ENCODE data around the gene STK11IP.
A peak's percentile ranks its signal among the peaks of the same experiment; 100 is the strongest.

The STK11IP gene

GRCh38 chr2:219622472-219622871, 24.8 kb downstream of the STK11IP start:
- Histone ChIP-seq H2BK120ac (ENCODE audit: low read depth, low read length) (no peak overlapping the region), H4K5ac (ENCODE audit: low read length) (no peak overlapping the region), H3K27me3 (ENCODE audit: insufficient read depth, low read length, poor library complexity) (no peaks in the 10 kb centered on the region), H3K18ac (ENCODE audit: low read length) (no peak overlapping the region), H3K36me3 (ENCODE audit: control insufficient read depth, insufficient read depth, low read length) (no peaks in the 10 kb centered on the region), H3K4me2 (ENCODE audit: low read length) (no peak overlapping the region), H3K79me2 (ENCODE audit: control insufficient read depth, insufficient read depth, low read length) (no peaks in the 10 kb centered on the region), H3K9ac (ENCODE audit: low read length) (no peak overlapping the region), H2AK5ac (ENCODE audit: low read length) (no peak overlapping the region), H3K23ac (ENCODE audit: low read length) (no peak overlapping the region), H3K79me1 (ENCODE audit: low read length) (no peaks in the 10 kb centered on the region), H2BK5ac (ENCODE audit: low read length) (no peak overlapping the region), H3K4ac (ENCODE audit: low read depth, low read length) (no peak overlapping the region), H3K4me3 (ENCODE audit: low read length) (no peak overlapping the region), H3K4me1 (ENCODE audit: control insufficient read depth, low read depth, low read length) (no peaks in the 10 kb centered on the region), H3K56ac (ENCODE audit: low read length) (no peak overlapping the region), H4K8ac (ENCODE audit: low read depth, low read length) (no peak overlapping the region), H2BK15ac (replicated peaks; ENCODE audit: low read depth) (no peak overlapping the region), H3K27ac (ENCODE audit: low read depth, low read length) (no peak overlapping the region)
- no CpG with 5 or more reads among the region's 2 CpGs for WGBS (ENCODE audit: extremely low coverage, insufficient coverage, low lambda C conversion rate)
- DNase-seq: no peak

DNA sequence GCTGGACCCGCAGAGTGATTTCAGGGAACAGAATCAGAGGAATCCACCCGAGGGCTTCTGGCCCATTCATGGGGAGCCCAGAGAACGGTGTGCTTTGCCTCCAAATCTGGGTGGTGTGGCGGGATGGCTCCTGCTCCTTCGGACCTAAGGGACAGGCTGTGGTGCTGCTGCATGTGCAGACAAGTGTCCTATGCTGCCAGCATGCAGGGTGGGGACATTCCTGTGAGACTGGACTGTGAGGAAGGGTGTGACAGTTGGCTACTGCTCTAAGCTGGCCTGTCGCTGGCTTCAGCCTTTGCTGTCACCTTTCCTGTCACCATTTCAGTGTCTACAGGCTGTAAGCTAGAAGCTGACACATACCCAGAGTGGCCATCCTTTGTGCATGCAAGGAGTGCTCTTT, 26.9 kb downstream of the STK11IP start:
- WGBS (ENCODE audit: extremely low coverage, insufficient coverage, low lambda C conversion rate): no CpG with 5 or more reads among the region's 6 CpGs
- H4K5ac ChIP-seq (ENCODE audit: low read length): no peak overlapping the region
- H4K8ac ChIP-seq (ENCODE audit: low read depth, low read length): no peak overlapping the region
- no peak overlapping the region for H3K56ac ChIP-seq (ENCODE audit: low read length)
- no peak overlapping the region for H2BK15ac ChIP-seq (replicated peaks; ENCODE audit: low read depth)
- no peaks in the 10 kb centered on the region for H3K4me1 ChIP-seq (ENCODE audit: control insufficient read depth, low read depth, low read length)
- no peak overlapping the region for H3K27ac ChIP-seq (ENCODE audit: low read depth, low read length)
- no peak overlapping the region for H3K4me3 ChIP-seq (ENCODE audit: low read length)
- no peak overlapping the region for H3K4ac ChIP-seq (ENCODE audit: low read depth, low read length)
- H3K18ac ChIP-seq (ENCODE audit: low read length): no peak overlapping the region
- no peak overlapping the region for H2AK5ac ChIP-seq (ENCODE audit: low read length)
- H3K9ac ChIP-seq (ENCODE audit: low read length): no peak overlapping the region
- H3K79me2 ChIP-seq (ENCODE audit: control insufficient read depth, insufficient read depth, low read length): no peaks in the 10 kb centered on the region
- no peak overlapping the region for H3K23ac ChIP-seq (ENCODE audit: low read length)
- H3K79me1 ChIP-seq (ENCODE audit: low read length): no peaks in the 10 kb centered on the region
- H3K36me3 ChIP-seq (ENCODE audit: control insufficient read depth, insufficient read depth, low read length): no peaks in the 10 kb centered on the region
- H2BK5ac ChIP-seq (ENCODE audit: low read length): no peak overlapping the region
- no peak overlapping the region for H2BK120ac ChIP-seq (ENCODE audit: low read depth, low read length)
- no peak overlapping the region for H3K4me2 ChIP-seq (ENCODE audit: low read length)
- DNase-seq: no peak
- no peaks in the 10 kb centered on the region for H3K27me3 ChIP-seq (ENCODE audit: insufficient read depth, low read length, poor library complexity)

- H4K8ac ChIP-seq (ENCODE audit: low read depth, low read length): no peak overlapping the region
- H2BK120ac ChIP-seq (ENCODE audit: low read depth, low read length): no peak overlapping the region
- no peaks in the 10 kb centered on the region for H3K79me1 ChIP-seq (ENCODE audit: low read length)
- no peak overlapping the region for H2AK5ac ChIP-seq (ENCODE audit: low read length)
- H4K5ac ChIP-seq (ENCODE audit: low read length): no peak overlapping the region
- H3K27me3 ChIP-seq (ENCODE audit: insufficient read depth, low read length, poor library complexity): no peaks in the 10 kb centered on the region
- no peak for DNase-seq
- no peak overlapping the region for H3K4me3 ChIP-seq (ENCODE audit: low read length)
- H3K56ac ChIP-seq (ENCODE audit: low read length): no peak overlapping the region
- no peaks in the 10 kb centered on the region for H3K79me2 ChIP-seq (ENCODE audit: control insufficient read depth, insufficient read depth, low read length)
- H3K23ac ChIP-seq (ENCODE audit: low read length): no peak overlapping the region
- no peak overlapping the region for H3K18ac ChIP-seq (ENCODE audit: low read length)
- no peaks in the 10 kb centered on the region for H3K4me1 ChIP-seq (ENCODE audit: control insufficient read depth, low read depth, low read length)
- H3K4me2 ChIP-seq (ENCODE audit: low read length): no peak overlapping the region
- H3K9ac ChIP-seq (ENCODE audit: low read length): no peak overlapping the region
- no peak overlapping the region for H3K4ac ChIP-seq (ENCODE audit: low read depth, low read length)
- no peak overlapping the region for H3K27ac ChIP-seq (ENCODE audit: low read depth, low read length)
- no peak overlapping the region for H2BK15ac ChIP-seq (replicated peaks; ENCODE audit: low read depth)
- H3K36me3 ChIP-seq (ENCODE audit: control insufficient read depth, insufficient read depth, low read length): no peaks in the 10 kb centered on the region
- no CpG with 5 or more reads among the region's 5 CpGs for WGBS (ENCODE audit: extremely low coverage, insufficient coverage, low lambda C conversion rate)
- H2BK5ac ChIP-seq (ENCODE audit: low read length): no peak overlapping the region
Observed at GRCh38 chr2:219625179-219625578, 27.5 kb downstream of the STK11IP start.

DNA sequence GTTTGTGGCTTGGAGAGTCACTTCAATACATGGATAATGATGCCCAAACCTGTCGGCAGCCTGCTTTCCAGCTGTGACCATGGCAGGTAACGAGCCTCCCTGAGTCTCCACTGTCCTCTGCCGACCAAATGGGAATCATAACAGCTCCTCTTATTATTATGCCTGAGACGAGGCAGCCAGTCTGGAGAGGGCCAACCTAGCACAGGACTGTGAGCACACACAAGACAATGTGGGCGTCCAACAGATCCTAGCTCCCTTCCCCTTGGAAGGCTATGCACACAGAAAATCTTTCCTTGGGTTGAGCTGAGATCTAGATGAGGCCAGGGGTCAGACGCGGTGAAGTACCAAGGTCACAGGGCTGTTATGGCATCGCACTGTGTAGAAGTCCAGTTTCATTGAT, 28.9 kb downstream of the STK11IP start:
- no CpG with 5 or more reads among the region's 8 CpGs for WGBS (ENCODE audit: extremely low coverage, insufficient coverage, low lambda C conversion rate)
- Histone ChIP-seq H3K9ac (ENCODE audit: low read length) (no peak overlapping the region), H2AK5ac (ENCODE audit: low read length) (no peak overlapping the region), H3K56ac (ENCODE audit: low read length) (no peak overlapping the region), H2BK15ac (replicated peaks; ENCODE audit: low read depth) (no peak overlapping the region), H3K79me1 (ENCODE audit: low read length) (no peaks in the 10 kb centered on the region), H3K27me3 (ENCODE audit: insufficient read depth, low read length, poor library complexity) (no peaks in the 10 kb centered on the region), H3K4me2 (ENCODE audit: low read length) (no peak overlapping the region), H3K36me3 (ENCODE audit: control insufficient read depth, insufficient read depth, low read length) (no peaks in the 10 kb centered on the region), H4K5ac (ENCODE audit: low read length) (no peak overlapping the region), H3K4me3 (ENCODE audit: low read length) (no peak overlapping the region), H3K79me2 (ENCODE audit: control insufficient read depth, insufficient read depth, low read length) (no peaks in the 10 kb centered on the region), H3K27ac (ENCODE audit: low read depth, low read length) (no peak overlapping the region), H3K4ac (ENCODE audit: low read depth, low read length) (no peak overlapping the region), H3K18ac (ENCODE audit: low read length) (no peak overlapping the region), H2BK5ac (ENCODE audit: low read length) (no peak overlapping the region), H2BK120ac (ENCODE audit: low read depth, low read length) (no peak overlapping the region), H4K8ac (ENCODE audit: low read depth, low read length) (no peak overlapping the region), H3K23ac (ENCODE audit: low read length) (no peak overlapping the region), H3K4me1 (ENCODE audit: control insufficient read depth, low read depth, low read length) (no peaks in the 10 kb centered on the region)
- DNase-seq: no peak

DNA sequence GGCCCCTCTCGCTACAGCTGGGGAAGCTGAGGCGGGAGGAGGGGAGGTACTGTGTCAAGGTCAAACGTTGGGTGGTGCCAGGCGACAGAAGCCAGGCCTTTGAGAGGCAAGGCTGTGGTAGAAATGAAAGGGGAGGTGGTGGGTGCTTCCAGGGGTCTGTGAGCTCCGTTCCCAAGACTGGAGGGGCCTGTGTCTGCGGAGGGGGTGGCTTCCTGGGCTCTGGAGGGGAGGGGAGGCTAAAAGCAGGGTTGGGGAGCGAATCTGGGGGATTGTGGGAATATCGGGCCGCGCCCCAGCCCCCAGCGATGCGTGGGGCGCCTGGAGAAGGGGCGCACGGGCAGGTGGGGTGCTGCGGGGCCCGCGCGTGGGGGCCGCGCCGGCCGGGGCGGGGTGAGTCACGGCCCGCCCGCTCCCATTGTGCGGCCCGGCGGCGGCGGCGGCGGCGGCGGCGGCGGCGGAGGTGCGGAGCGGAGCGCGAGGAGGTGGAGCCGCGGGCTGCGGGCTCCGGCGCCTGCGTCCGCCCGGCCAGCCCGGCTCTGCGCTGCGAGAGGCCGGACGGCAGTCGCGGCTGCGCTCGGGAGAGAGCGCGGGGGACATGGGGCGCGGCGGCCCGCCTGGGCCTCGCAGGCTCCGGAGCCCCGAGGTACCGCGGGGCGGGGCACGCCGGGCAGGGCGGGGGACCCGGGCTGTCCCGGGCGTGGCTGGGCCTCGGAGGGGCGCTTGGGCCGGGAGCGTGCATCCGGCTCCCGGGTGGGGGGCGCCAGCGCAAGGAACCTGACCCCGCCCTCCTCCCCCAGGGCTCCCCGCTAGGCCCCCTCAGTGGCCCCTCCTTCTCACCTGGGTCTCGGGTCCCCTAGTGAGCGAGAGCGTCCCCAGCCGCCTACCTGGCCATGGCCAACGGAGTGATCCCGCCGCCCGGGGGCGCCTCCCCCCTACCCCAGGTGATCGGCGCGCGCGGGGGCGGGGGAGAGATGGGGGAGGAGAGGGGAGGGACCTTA, 29.7 kb downstream of the STK11IP start, which contains the start of gene SLC4A3:
SLC4A3 (plus strand) TSS at position 528 of the 998 bp plus-strand sequence; CDS start at position 891, 363 bp downstream.
- WGBS (ENCODE audit: extremely low coverage, insufficient coverage, low lambda C conversion rate): no CpG with 5 or more reads among the region's 103 CpGs
- Histone ChIP-seq H2BK120ac (ENCODE audit: low read depth, low read length) (no peak within 1 kb of the TSS), H2BK15ac (replicated peaks; ENCODE audit: low read depth) (no peak within 1 kb of the TSS), H3K56ac (ENCODE audit: low read length) (peak within 1 kb of the TSS; percentile 85), H3K18ac (ENCODE audit: low read length) (peak within 1 kb of the TSS; percentile 54), H3K4me1 (ENCODE audit: control insufficient read depth, low read depth, low read length) (no peaks in the 10 kb centered on the region), H3K79me2 (ENCODE audit: control insufficient read depth, insufficient read depth, low read length) (no peaks in the 10 kb centered on the region), H2AK5ac (ENCODE audit: low read length) (no peak within 1 kb of the TSS), H3K4me2 (ENCODE audit: low read length) (peak within 1 kb of the TSS; percentile 47), H3K4ac (ENCODE audit: low read depth, low read length) (peak within 1 kb of the TSS; percentile 83), H3K36me3 (ENCODE audit: control insufficient read depth, insufficient read depth, low read length) (no peaks in the 10 kb centered on the region), H3K27ac (ENCODE audit: low read depth, low read length) (no peak within 1 kb of the TSS), H3K79me1 (ENCODE audit: low read length) (no peaks in the 10 kb centered on the region), H4K5ac (ENCODE audit: low read length) (no peak within 1 kb of the TSS), H2BK5ac (ENCODE audit: low read length) (no peak within 1 kb of the TSS), H3K4me3 (ENCODE audit: low read length) (peak within 1 kb of the TSS; percentile 38), H3K23ac (ENCODE audit: low read length) (peak within 1 kb of the TSS; percentile 57), H4K8ac (ENCODE audit: low read depth, low read length) (no peak within 1 kb of the TSS), H3K9ac (ENCODE audit: low read length) (peak within 1 kb of the TSS; percentile 74), H3K27me3 (ENCODE audit: insufficient read depth, low read length, poor library complexity) (no peaks in the 10 kb centered on the region)
- peak; percentile 40 for DNase-seq
